GM19324 (cell line): ENCODE results near the gene LYPD4.
"Not testable (repeated sequence)": the region's sequence is repeated elsewhere in the genome, so short reads cannot be mapped to it uniquely, and the experiment has no call there.

ENCODE experiments used
- ATAC-seq: cut with Tn5 transposase; IDR thresholded peaks from one replicate; pipeline ENCODE4 v1.9.1; 2021; ENCODE audit warnings: mild to moderate bottlenecking, moderate library complexity; ENCODE audit not compliant: unreplicated experiment, low FRiP score

Gene LYPD4

DNA sequence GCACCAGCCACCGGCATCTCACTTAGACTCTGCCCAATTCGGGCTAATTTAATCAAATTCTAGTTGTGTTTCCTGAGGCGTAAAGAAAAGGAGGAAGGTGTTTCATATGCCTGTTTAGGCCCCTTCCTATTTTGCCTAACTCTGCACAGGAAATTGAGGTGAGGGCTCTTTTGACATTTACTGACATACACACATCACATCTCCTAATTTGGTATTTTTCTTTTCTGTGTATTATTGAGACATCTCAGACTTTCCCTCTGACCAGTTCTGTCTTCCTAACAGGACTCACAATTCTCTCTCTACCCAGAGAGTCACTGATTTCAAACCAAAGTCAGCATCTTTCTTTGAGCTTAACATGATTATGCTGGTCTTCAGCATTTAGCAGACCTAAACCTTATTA lies 40.1 kb downstream of the LYPD4 start:
- no peak for ATAC-seq

DNA sequence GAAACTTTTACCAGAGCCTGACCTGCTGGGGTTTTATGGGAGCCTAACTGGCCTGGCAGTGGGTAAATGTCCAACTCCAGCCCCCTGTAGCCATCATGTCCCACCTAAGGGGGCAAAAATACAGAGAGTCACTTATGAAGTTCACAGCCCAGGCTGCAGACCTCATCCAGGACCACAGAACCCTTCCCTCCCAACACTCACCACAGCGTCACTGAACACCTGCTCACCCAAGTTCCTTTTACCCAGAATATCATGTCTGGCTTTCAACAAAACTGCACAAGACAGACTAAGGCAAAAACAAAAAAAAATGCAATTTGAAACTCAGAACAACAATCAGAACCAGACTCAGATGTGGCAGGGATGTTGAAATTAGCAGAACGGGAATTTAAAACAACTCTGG lies 41.7 kb downstream of the LYPD4 start:
- ATAC-seq = no peak

DNA sequence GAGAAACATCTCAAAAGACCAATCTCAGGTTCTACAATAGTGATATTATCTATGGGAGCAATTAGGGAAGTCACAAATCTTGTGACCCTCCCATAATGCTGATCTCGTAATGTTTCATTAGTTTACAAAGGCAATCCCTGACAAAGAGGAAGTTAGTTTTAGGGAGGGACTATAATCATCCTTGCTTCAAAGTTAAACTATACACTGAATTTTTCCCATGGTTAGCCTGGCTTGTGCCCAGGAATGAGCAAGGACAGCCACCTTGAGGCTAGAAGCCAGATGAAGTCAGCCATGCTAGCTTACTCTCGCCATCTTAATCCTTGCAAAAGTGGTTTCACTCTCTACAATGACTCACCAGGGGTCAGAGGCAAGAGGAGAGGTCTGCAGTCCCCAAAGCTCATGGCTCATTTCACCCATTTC lies 42.7 kb downstream of the LYPD4 start:
- ATAC-seq = no peak

DNA sequence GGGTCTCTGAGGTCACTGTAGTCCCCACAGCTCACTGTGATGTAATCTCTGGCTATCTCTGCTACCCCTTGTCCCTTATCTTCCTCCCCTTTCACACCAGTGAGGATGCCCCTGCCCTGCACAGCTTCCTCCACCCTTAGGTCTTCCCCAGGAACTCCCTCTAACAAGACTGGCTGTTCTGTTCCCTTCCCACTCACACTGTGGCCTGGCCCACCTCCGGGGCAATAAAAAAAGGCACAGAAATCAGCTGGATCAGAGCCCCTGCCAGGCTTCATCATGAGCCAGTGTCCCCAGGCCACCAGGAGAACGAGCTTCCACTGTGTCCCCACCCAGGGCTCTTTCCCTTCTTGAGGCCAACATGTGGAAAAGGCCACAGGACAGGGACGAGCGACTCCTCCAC lies 43.5 kb downstream of the LYPD4 start:
- no peak for ATAC-seq

DNA sequence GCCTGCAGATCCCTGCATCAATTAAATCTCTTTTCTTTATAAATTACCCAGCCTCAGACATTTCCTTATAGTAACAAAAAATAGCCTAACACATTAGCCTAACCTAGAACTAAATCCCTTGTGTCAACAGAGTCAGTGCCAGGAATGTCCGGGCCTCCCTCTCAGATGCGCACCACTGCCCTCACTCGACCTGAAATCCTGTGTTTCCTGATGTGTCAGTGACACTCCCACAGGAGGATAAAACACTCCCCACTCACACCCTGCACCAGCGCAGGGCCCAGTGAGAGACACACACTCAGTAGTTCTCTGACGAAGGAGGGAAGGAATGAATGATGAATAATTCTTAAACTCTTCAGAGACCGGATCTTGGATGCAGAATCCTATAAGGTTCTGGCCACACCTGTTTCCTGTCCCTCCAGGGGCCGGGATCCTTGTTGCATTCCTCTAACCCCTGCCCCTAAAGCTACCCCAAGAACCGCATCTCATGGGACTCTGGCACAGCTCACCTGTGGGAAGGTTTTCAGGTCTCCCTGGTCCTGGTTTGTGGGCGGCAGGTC lies 45.0 kb downstream of the LYPD4 start:
- no peak for ATAC-seq

DNA sequence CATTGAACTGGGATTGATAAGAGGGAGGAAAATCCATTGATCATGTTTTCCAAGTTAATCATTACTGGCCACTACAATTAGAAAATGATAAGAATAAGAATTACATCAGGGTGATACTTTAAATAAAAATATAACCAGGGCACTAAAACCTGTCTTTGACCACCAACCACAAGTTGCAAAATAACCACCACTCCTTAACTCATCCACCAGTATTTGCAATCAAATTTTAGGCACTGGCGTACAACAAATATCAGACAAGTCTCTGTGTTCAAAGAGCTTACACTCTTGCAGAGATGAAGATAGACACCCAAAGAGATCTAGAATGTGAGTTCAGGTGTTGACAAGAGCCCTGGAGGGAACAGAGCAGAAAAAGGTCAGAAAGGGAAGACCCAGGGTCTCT lies 47.6 kb downstream of the LYPD4 start:
- no peak for ATAC-seq

DNA sequence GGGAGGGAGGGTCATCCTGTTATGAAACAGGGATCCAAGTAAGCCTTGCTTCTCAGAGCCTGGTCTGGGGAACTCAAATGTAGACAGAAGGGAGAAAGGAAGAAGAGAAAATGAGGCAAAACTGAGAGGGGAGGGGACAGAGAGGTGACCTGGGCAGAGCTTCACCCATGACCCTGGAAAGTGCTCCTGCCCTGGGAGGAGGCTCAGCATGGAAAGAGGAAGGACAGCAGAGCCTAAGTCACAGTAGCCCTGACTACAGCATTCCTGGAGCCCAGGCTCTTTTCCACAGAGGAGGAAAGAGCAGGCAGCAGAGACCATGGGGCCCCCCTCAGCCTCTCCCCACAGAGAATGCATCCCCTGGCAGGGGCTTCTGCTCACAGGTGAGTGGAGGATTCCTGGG lies 48.1 kb downstream of the LYPD4 start, which contains the start of gene CEACAM3:
CEACAM3 (plus strand) TSS at position 226 of the 400 bp plus-strand sequence; CDS start at position 317, 91 bp downstream.
- no peak for ATAC-seq

DNA sequence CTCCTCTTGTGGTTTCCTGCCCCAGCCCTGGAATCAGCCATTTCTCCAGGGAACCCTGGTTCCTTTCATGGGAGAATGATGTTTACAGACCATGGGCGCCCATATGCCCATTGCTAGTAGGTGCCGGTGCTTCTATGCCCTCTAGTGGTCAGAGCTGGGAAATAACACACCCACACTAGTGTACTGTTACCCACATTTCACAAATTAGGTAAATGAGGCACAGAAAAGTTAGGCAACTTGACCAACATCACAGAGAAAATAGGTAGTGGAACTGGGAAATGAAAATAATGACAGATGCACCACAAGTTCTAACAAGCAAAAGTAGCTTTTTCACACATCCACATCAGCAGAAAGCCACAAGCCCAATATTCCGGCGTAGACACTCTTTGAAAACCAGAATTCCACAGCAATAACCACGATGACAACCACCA lies 49.4 kb downstream of the LYPD4 start:
- ATAC-seq = no peak

DNA sequence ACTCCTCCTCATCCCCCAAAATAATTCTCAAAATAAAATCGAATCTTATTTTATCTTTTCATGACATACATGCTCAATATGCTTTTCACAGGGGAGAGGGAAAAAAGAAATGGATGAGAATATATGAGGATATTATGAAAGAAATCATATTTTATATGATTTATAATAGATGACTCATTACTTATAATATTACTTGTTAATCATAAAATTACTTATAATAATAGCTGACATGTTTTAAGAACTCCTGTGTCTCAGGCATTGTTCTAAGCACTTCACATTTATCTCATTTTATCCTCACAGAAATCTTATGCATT lies 51.1 kb downstream of the LYPD4 start:
- no peak for ATAC-seq

DNA sequence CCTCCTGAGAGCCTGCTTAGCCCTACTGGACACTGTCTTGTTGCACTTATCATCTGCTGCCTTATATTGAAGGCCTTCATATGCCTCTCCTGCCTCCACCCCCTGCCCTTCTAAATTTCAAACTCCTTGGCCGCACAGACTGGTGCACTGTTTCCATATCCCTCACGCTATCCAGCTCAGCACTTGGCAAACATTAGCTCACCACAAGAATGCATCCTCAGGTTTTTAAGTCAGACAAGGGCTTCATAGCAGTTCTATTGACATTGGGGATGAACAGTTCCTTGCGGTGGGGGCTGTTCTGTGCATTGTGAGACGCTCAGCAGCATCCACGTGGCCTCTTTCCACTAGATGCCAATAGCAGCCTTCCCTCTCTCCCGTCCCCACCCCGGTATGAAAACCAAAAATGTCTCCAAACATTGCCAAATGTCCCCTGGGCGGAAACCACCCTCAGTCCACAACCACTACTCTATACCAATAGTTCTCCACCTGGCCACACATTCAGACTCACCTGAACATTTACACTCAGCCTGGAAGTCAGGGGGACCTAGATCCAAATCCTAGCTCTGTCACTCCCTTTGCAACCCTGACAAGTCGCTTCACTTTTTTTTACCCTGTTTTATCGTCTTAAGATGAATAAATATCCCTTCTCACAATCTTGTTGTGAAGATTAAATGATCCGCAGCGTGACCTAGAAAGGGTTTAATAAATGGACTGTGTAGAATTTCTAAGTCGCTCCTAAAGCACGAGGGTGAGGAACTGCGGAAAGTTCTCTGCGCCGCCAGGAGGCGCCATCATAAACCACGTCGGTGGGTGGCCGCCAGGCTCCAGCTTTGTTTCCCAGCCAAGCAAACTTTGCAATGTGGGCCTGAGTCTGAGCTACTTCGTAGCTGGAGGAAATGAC lies 51.7 kb downstream of the LYPD4 start:
- ATAC-seq = no peak

DNA sequence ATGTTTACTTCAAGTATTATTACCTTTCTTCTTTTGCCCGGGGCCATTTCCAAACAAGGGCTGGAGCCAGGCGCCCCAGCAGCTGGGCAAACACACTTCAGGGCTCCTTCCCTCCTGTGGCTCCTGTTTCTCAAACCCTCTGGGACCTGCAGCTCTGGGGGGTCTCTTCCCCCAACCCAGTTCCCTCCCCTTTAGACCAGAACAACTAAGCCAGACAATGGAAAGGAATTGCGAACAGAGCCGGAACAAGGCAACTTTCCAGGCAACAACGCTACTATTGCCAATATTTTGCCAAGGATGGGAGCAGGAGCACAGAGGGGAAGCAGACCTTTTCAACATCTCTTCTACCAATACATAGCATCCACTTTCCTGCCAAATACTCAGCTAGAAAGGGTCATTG lies 55.4 kb downstream of the LYPD4 start:
- not testable (repeated sequence) for ATAC-seq

DNA sequence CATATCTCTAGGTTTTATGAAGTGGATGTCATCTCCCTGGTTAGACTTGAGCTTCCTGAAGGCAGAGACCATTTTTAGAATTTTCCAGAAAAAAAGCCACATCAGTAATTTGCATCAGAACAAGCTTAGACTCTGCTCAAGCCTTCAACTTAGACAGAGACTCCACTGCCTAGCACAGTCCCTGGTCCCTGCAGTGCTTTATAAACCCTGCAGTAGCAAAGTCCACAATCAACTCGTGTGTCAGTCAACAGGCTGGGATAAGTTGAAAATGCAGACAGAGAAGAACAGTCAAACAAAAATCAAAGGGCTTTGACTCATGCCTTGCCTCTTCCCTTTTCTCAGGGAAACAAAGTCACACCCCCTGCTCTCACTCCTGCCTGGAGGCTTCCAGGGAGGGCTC lies 56.0 kb downstream of the LYPD4 start:
- ATAC-seq = not testable (repeated sequence)
